Stomach (tissue), 9 donors: ENCODE data around the gene HTT. TPM values are rescaled to one million over a fixed set of nuclear protein-coding genes. Genes with fewer than 3 reads are reported as not detected.

Experiments
- DNase-seq, 2 donors: peaks; one replicate each; pipeline versions ENCODE4 v3.0.0 to v3.0.0-alpha.2; 2013 to 2019
- H3K27ac ChIP-seq, 5 donors: fragments of 200-600 bp in 4 of 5; sonication (generic) in 4 of 5; one replicate each; pipeline ENCODE4 v1.5.1; 2013 to 2019; ENCODE audit warnings: mild to moderate bottlenecking in 1 of 5, moderate library complexity in 1 of 5
- H3K27me3 ChIP-seq, 3 donors: fragments of 200-600 bp; sonication (generic); one replicate each; pipeline ENCODE4 v1.5.1; 2017 to 2019; ENCODE audit warnings: mixed run types in 1 of 3
- H3K36me3 ChIP-seq, 4 donors: fragments of 200-600 bp; sonication (generic); 1 replicate in 3 of 4; 2 replicates in 1 of 4; pipeline ENCODE4 v1.5.1; 2016 to 2019
- H3K4me1 ChIP-seq, 4 donors: fragments of 200-600 bp; sonication (generic); one replicate each; pipeline ENCODE4 v1.5.1; 2016 to 2019
- H3K4me3 ChIP-seq, 4 donors: fragments of 200-600 bp; sonication (generic) in 3 of 4; one replicate each; pipeline ENCODE4 v1.5.1; 2016 to 2019; ENCODE audit warnings: mild to moderate bottlenecking in 1 of 4
- H3K9me3 ChIP-seq, 4 donors: fragments of 200-600 bp; sonication (generic); one replicate each; pipeline ENCODE4 v1.5.1; 2016 to 2019
- EP300 ChIP-seq: sonication (generic); formaldehyde crosslinking; IDR thresholded peaks from one replicate; pipeline ENCODE4 v1.6.1; 2017; ENCODE audit warnings: antibody characterized with exemption
- POLR2A ChIP-seq, 4 donors: fragments of 450-650 bp; IDR thresholded peaks; one replicate each; pipeline ENCODE4 v1.6.1; 2016; ENCODE audit warnings: antibody characterized with exemption in 4 of 4, control low read depth in 2 of 4, mild to moderate bottlenecking in 1 of 4, moderate library complexity in 1 of 4
- POLR2AphosphoS5 ChIP-seq, 3 donors: sonication (generic); formaldehyde crosslinking; IDR thresholded peaks; one replicate each; pipeline ENCODE4 v1.6.1; 2016; ENCODE audit warnings: antibody characterized with exemption in 3 of 3
- WGBS, 5 donors: extraction: QIAGEN DNeasy Blood & Tissue Kit in 3 of 5; methylation state at CpG; one replicate each; pipeline versions ENCODE4 v1.1.5 to v1.1.7; 2013 to 2018; 5-methylcytosine and 5-hydroxymethylcytosine counted together
- intact Hi-C: fragments of 100-400 bp; cut with DNase I; formaldehyde crosslinking; loops from one replicate; pipeline ENCODE4 v1.15.1; 2023; ENCODE audit warnings: low total_unique reads
- polyA plus RNA-seq, 3 donors: library from polyadenylated mRNA; stranded (reverse); fragments of 200-250 nt; gene quantifications; one replicate each; pipeline ENCODE4 v1.2.3, GENCODE V29; 2013
- total RNA-seq, 5 donors: library from RNA; depleted of rRNA; stranded (reverse); fragments of >200 nt; gene quantifications; one replicate each; pipeline versions ENCODE4 v1.1.0 to v1.2.3, GENCODE V29; 2014 to 2016
- TF ChIP-seq, protein P1 (sequence below), 7 experiments: fragments of 450-650 bp in 4 of 7; fragments of 200-600 bp in 3 of 7; sonication (generic) in 3 of 7; IDR thresholded peaks; one replicate each; pipeline ENCODE4 v1.5.1; 2016 to 2019; ENCODE audit warnings: antibody characterized with exemption in 7 of 7, control low read depth in 2 of 7, mild to moderate bottlenecking in 1 of 7
- donor health status: healthy with polysubstance abuse.
- donor health status: Bipolar disorder and iron deficiency.
- donor health status: healthy.

The HTT gene
- total and polyA plus RNA-seq, 8 donors, result 3.4 to 95.7 (median 41.6) TPM

DNA sequence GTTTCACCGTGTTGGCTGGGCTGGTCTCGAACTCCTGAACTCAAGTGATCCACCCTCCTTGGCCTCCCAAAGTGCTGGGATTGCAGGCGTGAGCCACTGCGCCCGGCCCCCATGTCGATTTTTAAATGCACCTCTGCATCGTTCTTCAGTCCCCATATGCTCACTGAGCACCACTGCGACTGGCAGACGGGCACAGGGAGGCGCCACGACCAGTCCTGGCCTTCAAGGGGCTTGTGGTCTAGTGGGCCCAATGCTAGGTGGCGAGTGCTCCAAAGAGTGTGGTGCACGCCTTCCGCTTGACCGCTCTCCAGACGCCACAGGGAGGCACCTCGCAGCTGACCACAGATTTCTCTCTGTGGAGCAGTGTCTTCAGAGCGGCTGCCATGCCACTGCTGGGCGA is 162.8 kb downstream of the HTT start:
- intact Hi-C loops, result no loop called here
- TF ChIP-seq, protein P1, sequence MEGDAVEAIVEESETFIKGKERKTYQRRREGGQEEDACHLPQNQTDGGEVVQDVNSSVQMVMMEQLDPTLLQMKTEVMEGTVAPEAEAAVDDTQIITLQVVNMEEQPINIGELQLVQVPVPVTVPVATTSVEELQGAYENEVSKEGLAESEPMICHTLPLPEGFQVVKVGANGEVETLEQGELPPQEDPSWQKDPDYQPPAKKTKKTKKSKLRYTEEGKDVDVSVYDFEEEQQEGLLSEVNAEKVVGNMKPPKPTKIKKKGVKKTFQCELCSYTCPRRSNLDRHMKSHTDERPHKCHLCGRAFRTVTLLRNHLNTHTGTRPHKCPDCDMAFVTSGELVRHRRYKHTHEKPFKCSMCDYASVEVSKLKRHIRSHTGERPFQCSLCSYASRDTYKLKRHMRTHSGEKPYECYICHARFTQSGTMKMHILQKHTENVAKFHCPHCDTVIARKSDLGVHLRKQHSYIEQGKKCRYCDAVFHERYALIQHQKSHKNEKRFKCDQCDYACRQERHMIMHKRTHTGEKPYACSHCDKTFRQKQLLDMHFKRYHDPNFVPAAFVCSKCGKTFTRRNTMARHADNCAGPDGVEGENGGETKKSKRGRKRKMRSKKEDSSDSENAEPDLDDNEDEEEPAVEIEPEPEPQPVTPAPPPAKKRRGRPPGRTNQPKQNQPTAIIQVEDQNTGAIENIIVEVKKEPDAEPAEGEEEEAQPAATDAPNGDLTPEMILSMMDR (IDR thresholded peaks at IDR 0.05), result no peak
- TF ChIP-seq EP300 (no peak), POLR2A (IDR thresholded peaks at IDR 0.05) (no peak), POLR2AphosphoS5 (IDR thresholded peaks at IDR 0.05) (no peak)
- Histone ChIP-seq H3K9me3 (no peaks in the 10 kb centered on the region), H3K27me3 (no peaks in the 10 kb centered on the region), H3K36me3 (peaks cover 60 to 99% (median 96%) of the 10 kb centered on the region in 4 donors), H3K27ac (no peak overlapping the region), H3K4me3 (no peak overlapping the region), H3K4me1 (peaks cover 6 to 21% (median 9%) of the 10 kb centered on the region in 4 donors)
- 94 to 97% (median 96%) methylated on average over 18 to 19 of the region's 19 CpGs for WGBS, 5 donors
- no peak for DNase-seq

- intact Hi-C loops, result no loop called here
- WGBS, 5 donors, result 89 to 93% (median 91%) methylated on average over 26 of the region's 26 CpGs
- DNase-seq, result no peak
- H3K27ac ChIP-seq, result no peak overlapping the region
- TF ChIP-seq POLR2A (IDR thresholded peaks at IDR 0.05) (no peak), POLR2AphosphoS5 (IDR thresholded peaks at IDR 0.05) (no peak), EP300 (no peak)
- TF ChIP-seq, protein P1 (IDR thresholded peaks at IDR 0.05), result no peak
- H3K4me3 ChIP-seq, result no peak overlapping the region
- peaks cover 6 to 26% (median 9%) of the 10 kb centered on the region in 4 donors for H3K4me1 ChIP-seq
- no peaks in the 10 kb centered on the region for H3K27me3 ChIP-seq
- H3K36me3 ChIP-seq, result peaks cover 55 to 99% (median 94%) of the 10 kb centered on the region in 4 donors
- no peaks in the 10 kb centered on the region for H3K9me3 ChIP-seq
Observed at GRCh38 chr4:3237712-3238560, 163.5 kb downstream of the HTT start.

DNA sequence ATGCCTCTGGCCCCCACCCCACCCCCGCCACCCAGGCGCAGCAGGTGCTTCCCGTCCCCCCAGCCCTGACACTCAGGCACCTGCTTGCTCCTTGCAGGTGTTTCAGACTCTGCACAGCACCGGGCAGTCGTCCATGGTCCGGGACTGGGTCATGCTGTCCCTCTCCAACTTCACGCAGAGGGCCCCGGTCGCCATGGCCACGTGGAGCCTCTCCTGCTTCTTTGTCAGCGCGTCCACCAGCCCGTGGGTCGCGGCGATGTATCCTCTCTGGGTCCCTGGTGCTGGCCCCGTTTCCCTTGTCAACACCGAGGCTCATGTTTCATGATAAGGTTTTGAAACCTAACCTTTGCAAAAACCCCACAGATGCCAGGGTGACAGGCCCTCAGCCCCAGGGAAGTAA is 164.2 kb downstream of the HTT start:
- TF ChIP-seq, protein P1 (IDR thresholded peaks at IDR 0.05), result no peak
- no peak for TF ChIP-seq EP300
- TF ChIP-seq POLR2AphosphoS5 (IDR thresholded peaks at IDR 0.05), result no peak
- no peak for TF ChIP-seq POLR2A (IDR thresholded peaks at IDR 0.05)
- Histone ChIP-seq H3K27me3 (no peaks in the 10 kb centered on the region), H3K4me3 (no peak overlapping the region), H3K4me1 (peaks cover 6 to 26% (median 9%) of the 10 kb centered on the region in 4 donors), H3K9me3 (no peaks in the 10 kb centered on the region), H3K27ac (no peak overlapping the region), H3K36me3 (peaks cover 52 to 99% (median 92%) of the 10 kb centered on the region in 4 donors)
- DNase-seq, result no peak
- 76 to 87% (median 78%) methylated on average over 18 of the region's 18 CpGs for WGBS, 5 donors
- intact Hi-C loops, result no loop called here

- Histone ChIP-seq H3K27ac (no peak overlapping the region), H3K36me3 (peaks cover 46 to 99% (median 89%) of the 10 kb centered on the region in 4 donors), H3K9me3 (no peaks in the 10 kb centered on the region), H3K27me3 (no peaks in the 10 kb centered on the region), H3K4me3 (no peak overlapping the region), H3K4me1 (peaks cover 6 to 26% (median 9%) of the 10 kb centered on the region in 4 donors)
- WGBS, 5 donors, result 90 to 95% (median 92%) methylated on average over 2 to 11 of the region's 11 CpGs
- TF ChIP-seq EP300 (no peak), POLR2A (IDR thresholded peaks at IDR 0.05) (no peak), POLR2AphosphoS5 (IDR thresholded peaks at IDR 0.05) (no peak)
- TF ChIP-seq, protein P1 (IDR thresholded peaks at IDR 0.05), result no peak
- intact Hi-C loops, result no loop called here
- no peak for DNase-seq
Observed at GRCh38 chr4:3239303-3239702, 164.8 kb downstream of the HTT start.
